Measurements from ENCODE around the gene USP30.
"Not testable (repeated sequence)": the region's sequence is repeated elsewhere in the genome, so short reads cannot be mapped to it uniquely, and the experiment has no call there.

Gene USP30

GRCh38 chr12:109033239-109034196, 18.9 kb upstream of the USP30 start:
- H3K4me3 ChIP-seq (ENCODE audit: low read depth, low read length): no peak overlapping the region
- no peak for TF ChIP-seq CTCF (IDR thresholded peaks at IDR 0.05; ENCODE audit: insufficient read depth, low read length, missing control alignments)
- DNase-seq (ENCODE audit: low read depth, low spot score): no peak
- POLR2A ChIA-PET: no interaction called here
- CTCF ChIA-PET: no interaction called here

- POLR2A ChIA-PET: no interaction called here
- no peak for TF ChIP-seq CTCF (IDR thresholded peaks at IDR 0.05; ENCODE audit: insufficient read depth, low read length, missing control alignments)
- no peak overlapping the region for H3K4me3 ChIP-seq (ENCODE audit: low read depth, low read length)
- CTCF ChIA-PET: no interaction called here
- DNase-seq (ENCODE audit: low read depth, low spot score): no peak
Observed at GRCh38 chr12:109036975-109037374, 15.4 kb upstream of the USP30 start.

- ChIA-PET CTCF (no interaction called here), POLR2A (no interaction called here)
- TF ChIP-seq CTCF (IDR thresholded peaks at IDR 0.05; ENCODE audit: insufficient read depth, low read length, missing control alignments): no peak
Observed at GRCh38 chr12:109044241-109044640, 8.1 kb upstream of the USP30 start.

GRCh38 chr12:109047081-109047805, 5.1 kb upstream of the USP30 start:
- H3K4me3 ChIP-seq (ENCODE audit: low read depth, low read length): no peak overlapping the region
- TF ChIP-seq CTCF (IDR thresholded peaks at IDR 0.05; ENCODE audit: insufficient read depth, low read length, missing control alignments): no peak
- POLR2A ChIA-PET: no interaction called here
- DNase-seq (ENCODE audit: low read depth, low spot score): no peak
- CTCF ChIA-PET: no interaction called here

More at GRCh38 chr12:109044241-109044640, 8.1 kb upstream of the USP30 start:
- H3K4me3 ChIP-seq (ENCODE audit: low read depth, low read length): no peak overlapping the region
- DNase-seq (ENCODE audit: low read depth, low spot score): no peak

- CTCF ChIA-PET; H3K4me3 ChIP-seq (ENCODE audit: low read depth, low read length); POLR2A ChIA-PET; DNase-seq (ENCODE audit: low read depth, low spot score): not testable (repeated sequence)
Observed at GRCh38 chr12:109048706-109049105, 3.7 kb upstream of the USP30 start.

GRCh38 chr12:109049794-109050193, 2.6 kb upstream of the USP30 start:
- CTCF ChIA-PET; H3K4me3 ChIP-seq (ENCODE audit: low read depth, low read length); POLR2A ChIA-PET; DNase-seq (ENCODE audit: low read depth, low spot score): not testable (repeated sequence)

GRCh38 chr12:109052097-109052413, 321 bp upstream of the USP30 start:
- no peak for DNase-seq (ENCODE audit: low read depth, low spot score)
- H3K4me3 ChIP-seq (ENCODE audit: low read depth, low read length): peak overlapping the region; percentile 94
- ChIA-PET POLR2A (interaction anchor here (0.6 kb wide), 1 partner anchor 195 kb away, joined by 3 read pairs; the partner anchor contains the start of gene SSH1), CTCF (interaction anchor here (0.9 to 2.5 kb wide), 3 partner anchors 10 to 199 kb away, joined by 3 to 9 read pairs (median 5); no protein-coding TSS in a partner anchor)
- TF ChIP-seq CTCF (IDR thresholded peaks at IDR 0.05; ENCODE audit: insufficient read depth, low read length, missing control alignments): no peak
